AG04449 (cell line): ENCODE measurements around the gene PID1.

Experiments
- CTCF ChIA-PET: fragments of 350-600 bp; formaldehyde crosslinking; extraction: SDS; loops from one replicate; lab custom pipeline; 2021; ENCODE audit warnings: antibody characterized with exemption; lab: Yijun Ruan, JAX
- POLR2A ChIA-PET: fragments of 400-600, 350-600 bp; formaldehyde crosslinking; extraction: SDS; loops from one replicate; lab custom pipeline; 2020; ENCODE audit warnings: antibody characterized with exemption, inconsistent platforms; lab: Yijun Ruan, JAX
- DNase-seq: peaks from one replicate; pipeline ENCODE4 v3.0.0-alpha.2; 2010; ENCODE audit warnings: low read depth, low spot score
- H3K4me3 ChIP-seq: 2 replicates; pipeline ENCODE4 v1.5.1; 2011; ENCODE audit warnings: low read depth, mild to moderate bottlenecking, control low read depth, low read length
- TF ChIP-seq, protein P1 (sequence below): IDR thresholded peaks from one replicate; pipeline ENCODE4 v1.5.1; 2011; ENCODE audit warnings: mild to moderate bottlenecking, moderate library complexity, low read length, control low read depth, inconsistent platforms; ENCODE audit not compliant: insufficient read depth; ENCODE audit errors: missing control alignments

The PID1 gene

DNA sequence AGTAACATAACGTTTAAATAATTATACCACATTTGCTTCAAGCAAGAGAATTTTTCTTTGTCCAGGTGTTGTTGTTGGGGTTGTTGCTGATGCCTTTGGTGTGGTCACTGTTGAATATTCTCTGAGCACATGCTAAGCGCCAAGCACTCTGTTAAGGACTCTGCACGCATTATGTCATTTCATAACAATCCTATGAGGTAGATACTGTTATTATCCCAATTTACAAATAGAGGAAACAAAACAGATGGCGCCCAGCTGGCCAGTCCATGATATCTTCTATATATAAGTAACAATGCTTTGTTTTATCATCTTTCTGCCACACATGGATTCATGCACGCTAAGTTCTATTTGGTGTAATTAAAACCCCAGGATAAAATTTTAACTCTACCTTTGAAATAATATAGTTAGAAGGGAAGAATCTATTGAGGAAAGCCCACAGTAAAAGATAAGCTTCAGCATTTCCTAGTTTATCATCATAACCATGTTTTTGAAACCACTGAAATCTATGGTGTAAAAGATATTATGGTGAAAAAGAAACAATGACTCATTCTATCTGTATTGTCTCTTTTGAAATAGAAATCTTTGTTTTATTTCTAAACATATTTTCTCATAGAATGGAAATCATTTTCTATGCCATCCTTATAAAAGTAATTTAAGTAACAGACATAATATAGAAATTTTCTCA is 199.7 kb downstream of the PID1 start:
- DNase-seq: no peak

DNA sequence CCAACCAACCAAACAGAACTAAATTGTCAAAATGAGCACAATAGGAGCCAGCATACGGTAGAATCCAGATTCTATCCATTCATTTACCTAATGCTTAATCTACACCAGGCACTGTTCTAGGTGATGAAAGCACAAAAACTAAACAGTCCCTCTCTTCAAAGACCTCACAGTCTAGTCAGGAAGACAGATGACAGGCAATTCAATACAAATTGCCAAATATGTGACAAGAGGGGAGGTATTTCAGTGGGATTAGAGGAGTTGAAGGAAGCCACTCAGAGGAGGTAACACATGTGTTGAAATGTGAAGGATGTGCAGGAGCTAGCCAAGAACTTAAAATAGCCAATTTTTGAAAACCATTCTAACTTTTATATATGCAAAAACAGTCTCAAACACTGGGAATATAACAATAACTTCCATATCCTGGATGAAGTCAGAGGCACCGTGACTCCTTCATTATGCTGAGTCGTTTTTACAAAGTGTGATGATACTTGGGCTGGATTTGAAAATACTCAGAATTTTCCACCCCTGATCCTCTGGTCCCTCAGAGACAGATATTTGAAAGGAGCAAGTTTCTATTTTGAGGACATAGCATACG is 204.9 kb downstream of the PID1 start:
- ChIA-PET CTCF (no interaction called here), POLR2A (no interaction called here)
- H3K4me3 ChIP-seq: no peak overlapping the region
- TF ChIP-seq, protein P1, sequence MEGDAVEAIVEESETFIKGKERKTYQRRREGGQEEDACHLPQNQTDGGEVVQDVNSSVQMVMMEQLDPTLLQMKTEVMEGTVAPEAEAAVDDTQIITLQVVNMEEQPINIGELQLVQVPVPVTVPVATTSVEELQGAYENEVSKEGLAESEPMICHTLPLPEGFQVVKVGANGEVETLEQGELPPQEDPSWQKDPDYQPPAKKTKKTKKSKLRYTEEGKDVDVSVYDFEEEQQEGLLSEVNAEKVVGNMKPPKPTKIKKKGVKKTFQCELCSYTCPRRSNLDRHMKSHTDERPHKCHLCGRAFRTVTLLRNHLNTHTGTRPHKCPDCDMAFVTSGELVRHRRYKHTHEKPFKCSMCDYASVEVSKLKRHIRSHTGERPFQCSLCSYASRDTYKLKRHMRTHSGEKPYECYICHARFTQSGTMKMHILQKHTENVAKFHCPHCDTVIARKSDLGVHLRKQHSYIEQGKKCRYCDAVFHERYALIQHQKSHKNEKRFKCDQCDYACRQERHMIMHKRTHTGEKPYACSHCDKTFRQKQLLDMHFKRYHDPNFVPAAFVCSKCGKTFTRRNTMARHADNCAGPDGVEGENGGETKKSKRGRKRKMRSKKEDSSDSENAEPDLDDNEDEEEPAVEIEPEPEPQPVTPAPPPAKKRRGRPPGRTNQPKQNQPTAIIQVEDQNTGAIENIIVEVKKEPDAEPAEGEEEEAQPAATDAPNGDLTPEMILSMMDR: no peak
- DNase-seq: no peak

More for the DNA sequence above, 199.7 kb downstream of the PID1 start:
- TF ChIP-seq, protein P1: no peak
- CTCF ChIA-PET: interaction anchor here (0.6 kb wide), 1 partner anchor 164 kb away, joined by 3 read pairs; no protein-coding TSS in a partner anchor
- POLR2A ChIA-PET: no interaction called here
- H3K4me3 ChIP-seq: no peak overlapping the region

DNA sequence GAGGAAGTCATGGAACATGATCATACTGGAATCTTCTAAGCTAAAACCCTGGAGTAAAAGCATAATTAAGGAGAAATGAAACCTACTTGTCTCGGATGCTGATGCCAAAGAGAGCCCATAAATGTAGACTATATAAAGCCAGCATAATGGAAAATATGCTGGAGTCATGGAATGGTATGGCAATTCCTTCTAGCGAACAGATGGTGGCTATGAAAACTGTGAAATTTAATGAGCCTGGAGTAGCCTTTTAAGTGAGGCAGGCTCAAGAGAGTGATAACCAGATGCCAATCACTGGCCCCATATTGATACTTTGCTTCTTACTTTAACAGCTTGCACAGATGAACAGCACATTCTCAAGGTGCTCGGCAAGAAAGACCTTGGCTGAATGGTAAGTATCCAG is 206.3 kb downstream of the PID1 start:
- CTCF ChIA-PET: no interaction called here
- POLR2A ChIA-PET: no interaction called here
- no peak overlapping the region for H3K4me3 ChIP-seq
- DNase-seq: no peak
- TF ChIP-seq, protein P1: no peak

DNA sequence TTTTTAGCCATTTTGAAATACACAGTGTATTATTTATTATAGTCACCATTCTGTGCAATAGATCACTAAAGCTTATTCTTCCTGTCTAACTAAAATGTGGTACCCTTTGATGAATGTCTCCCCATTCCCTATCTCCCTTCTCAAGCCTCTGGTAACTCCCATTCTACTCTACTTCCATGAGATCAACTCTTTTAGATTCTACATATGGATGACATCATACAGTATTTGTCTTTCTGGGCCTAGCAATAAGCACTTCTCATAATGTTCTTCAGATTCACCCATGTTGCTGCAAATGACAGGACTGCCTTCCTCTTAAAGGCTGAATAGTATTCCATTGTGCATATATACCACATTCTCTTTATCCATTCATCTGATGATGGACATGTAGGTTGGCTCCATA is 210.9 kb downstream of the PID1 start:
- DNase-seq: no peak
- H3K4me3 ChIP-seq: no peak overlapping the region
- TF ChIP-seq, protein P1: no peak
- POLR2A ChIA-PET: no interaction called here
- CTCF ChIA-PET: no interaction called here

DNA sequence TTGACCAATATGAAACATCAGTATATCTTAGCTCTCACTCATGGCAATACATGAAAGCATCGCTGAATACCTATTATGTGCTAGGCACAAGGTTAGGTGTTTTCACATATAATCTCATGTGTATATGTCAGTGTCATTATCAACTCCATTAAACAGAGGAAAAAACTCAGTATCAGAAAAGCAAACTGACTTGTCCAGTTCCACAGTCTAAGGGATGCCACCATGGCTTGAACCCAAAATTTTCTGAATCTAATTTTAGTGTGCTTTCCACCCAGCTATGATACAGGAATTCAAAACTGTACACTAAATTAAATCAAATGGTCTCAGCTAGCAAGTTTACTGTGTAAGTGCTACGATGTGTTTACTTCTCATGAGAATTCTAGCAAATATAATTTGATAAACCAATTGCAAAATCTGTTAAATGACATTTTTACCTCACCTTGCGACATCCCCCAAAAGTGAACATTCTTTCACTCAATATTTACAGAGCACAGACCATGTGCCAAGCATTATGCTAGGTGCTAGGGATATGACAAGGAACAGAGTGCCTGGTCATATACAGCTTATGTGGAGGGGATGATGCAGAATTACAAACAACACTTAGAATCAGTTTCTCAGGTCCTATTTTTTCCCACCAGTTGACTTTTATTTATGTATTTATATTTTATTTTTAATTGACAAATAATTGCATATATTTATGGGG is 211.6 kb downstream of the PID1 start:
- POLR2A ChIA-PET: no interaction called here

More for the DNA sequence above, 211.6 kb downstream of the PID1 start:
- TF ChIP-seq, protein P1: no peak
- CTCF ChIA-PET: no interaction called here
- DNase-seq: no peak
- no peak overlapping the region for H3K4me3 ChIP-seq
